NCI-H82 (cell line): ENCODE measurements around the gene PARD6A.
A peak's percentile ranks its signal among the peaks of the same experiment; 100 is the strongest.

Source experiments
- DNase-seq: peaks from one replicate; lab custom pipeline; 2025; lab: John Stamatoyannopoulos, UW

PARD6A gene

GRCh38 chr16:67660564-67661028 is at the start of gene PARD6A:
PARD6A (plus strand) TSS chr16:67660960; CDS start chr16:67661039, 79 bp downstream.
- DNase-seq = peak; percentile 98

GRCh38 chr16:67613808-67614207 is 47.0 kb upstream of the PARD6A start:
- DNase-seq = peak; percentile 42

GRCh38 chr16:67628216-67628615 is 32.5 kb upstream of the PARD6A start:
- DNase-seq = no peak

GRCh38 chr16:67632415-67633172 is 28.2 kb upstream of the PARD6A start:
- no peak for DNase-seq

- no peak for DNase-seq
These were observed 24.0 kb upstream of the PARD6A start for GRCh38 chr16:67636713-67637112.

- DNase-seq = no peak
These were observed 23.1 kb upstream of the PARD6A start for GRCh38 chr16:67637625-67638024.

GRCh38 chr16:67641779-67642708 is 18.7 kb upstream of the PARD6A start:
- no peak for DNase-seq

- DNase-seq = no peak
These were observed 16.7 kb upstream of the PARD6A start for GRCh38 chr16:67644038-67644437.

- DNase-seq = no peak
These were observed 15.2 kb upstream of the PARD6A start for GRCh38 chr16:67645397-67646121.

- DNase-seq = no peak
These were observed 13.6 kb upstream of the PARD6A start for GRCh38 chr16:67647111-67647651.

GRCh38 chr16:67647681-67648080 is 13.1 kb upstream of the PARD6A start:
- no peak for DNase-seq

- DNase-seq = no peak
These were observed 12.5 kb upstream of the PARD6A start for GRCh38 chr16:67648088-67648763.

GRCh38 chr16:67648764-67649407 is 11.9 kb upstream of the PARD6A start:
- no peak for DNase-seq

GRCh38 chr16:67649494-67649931 is 11.2 kb upstream of the PARD6A start:
- DNase-seq = no peak

GRCh38 chr16:67650023-67650422 is 10.7 kb upstream of the PARD6A start:
- no peak for DNase-seq

GRCh38 chr16:67651039-67651438 is 9.7 kb upstream of the PARD6A start:
- no peak for DNase-seq

GRCh38 chr16:67651847-67652246 is 8.9 kb upstream of the PARD6A start:
- DNase-seq = no peak

- peak; percentile 75 for DNase-seq
These were observed 8.1 kb upstream of the PARD6A start for GRCh38 chr16:67652578-67653127.

- DNase-seq = peak; percentile 66
These were observed 7.5 kb upstream of the PARD6A start for GRCh38 chr16:67653128-67653788.
